KOPT-K1 (cell line): Measurements from ENCODE around the gene DNAJB8.

Experiments used
- H3K27ac ChIP-seq: fragments of 200-600 bp; sonication (generic); 2 replicates; pipeline ENCODE4 v1.5.1; 2016; ENCODE audit warnings: antibody characterized with exemption, mild to moderate bottlenecking, low read depth, low read length; ENCODE audit not compliant: poor library complexity, severe bottlenecking
- H3K36me3 ChIP-seq: fragments of 200-600 bp; sonication (generic); 2 replicates; pipeline ENCODE4 v1.5.1; 2017; ENCODE audit warnings: antibody characterized with exemption, mild to moderate bottlenecking, low read length, moderate library complexity; ENCODE audit not compliant: insufficient read depth
- H3K9me3 ChIP-seq: fragments of 200-600 bp; sonication (generic); 2 replicates; pipeline ENCODE4 v1.5.1; 2017; ENCODE audit warnings: antibody characterized with exemption, low read length, mild to moderate bottlenecking; ENCODE audit not compliant: insufficient read depth, poor library complexity, severe bottlenecking

Gene DNAJB8

DNA sequence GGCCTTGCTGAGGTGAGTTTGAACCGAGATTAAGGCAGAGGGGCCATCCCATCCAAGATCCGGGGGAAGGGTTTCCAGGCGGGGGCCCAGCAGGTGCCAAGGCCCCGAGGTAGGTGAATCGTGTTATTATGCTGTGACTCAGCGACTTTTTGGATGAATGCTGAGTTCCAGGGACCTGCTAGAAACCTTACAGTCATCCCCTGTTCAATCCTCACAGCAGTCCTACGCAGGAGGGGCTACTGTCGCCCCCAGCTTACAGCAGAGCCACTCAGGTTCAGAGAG, 40.9 kb downstream of the DNAJB8 start:
- Histone ChIP-seq H3K27ac (no peak overlapping the region), H3K9me3 (no peaks in the 10 kb centered on the region), H3K36me3 (no peaks in the 10 kb centered on the region)

DNA sequence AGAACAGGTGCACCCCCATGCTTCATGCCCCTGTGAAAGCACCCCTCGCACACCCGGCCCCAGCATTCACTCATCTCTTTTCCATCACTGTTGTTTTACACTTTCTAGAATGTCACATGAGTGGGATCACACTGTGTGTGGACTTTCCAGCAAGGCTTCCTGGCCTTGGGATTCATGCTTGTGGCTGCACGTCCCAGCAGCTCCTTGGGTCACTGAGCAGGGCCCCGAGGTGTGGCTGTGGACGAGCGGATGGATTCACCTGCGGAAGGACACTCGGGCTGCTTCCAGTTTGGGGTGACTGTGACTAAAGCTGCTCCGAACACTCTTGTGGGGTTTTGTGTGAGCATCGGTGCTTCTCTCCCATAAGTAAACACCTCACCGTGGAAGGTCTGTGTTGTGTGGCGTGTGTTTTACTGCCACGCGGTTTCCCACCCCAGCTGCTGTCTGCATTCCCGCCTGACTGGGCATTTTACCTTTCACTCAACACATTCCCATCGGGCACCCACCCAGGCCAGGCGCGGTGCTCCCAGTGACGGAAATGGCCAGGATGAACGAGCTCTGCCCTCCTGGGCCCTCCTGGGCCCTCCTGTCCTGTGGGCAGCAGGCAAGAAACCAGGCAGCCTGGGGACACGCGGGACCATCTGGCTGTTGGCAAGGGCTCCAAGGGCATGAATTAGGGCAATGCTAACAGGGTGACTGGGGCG, 41.4 kb downstream of the DNAJB8 start:
- Histone ChIP-seq H3K9me3 (no peaks in the 10 kb centered on the region), H3K27ac (no peak overlapping the region), H3K36me3 (no peaks in the 10 kb centered on the region)

DNA sequence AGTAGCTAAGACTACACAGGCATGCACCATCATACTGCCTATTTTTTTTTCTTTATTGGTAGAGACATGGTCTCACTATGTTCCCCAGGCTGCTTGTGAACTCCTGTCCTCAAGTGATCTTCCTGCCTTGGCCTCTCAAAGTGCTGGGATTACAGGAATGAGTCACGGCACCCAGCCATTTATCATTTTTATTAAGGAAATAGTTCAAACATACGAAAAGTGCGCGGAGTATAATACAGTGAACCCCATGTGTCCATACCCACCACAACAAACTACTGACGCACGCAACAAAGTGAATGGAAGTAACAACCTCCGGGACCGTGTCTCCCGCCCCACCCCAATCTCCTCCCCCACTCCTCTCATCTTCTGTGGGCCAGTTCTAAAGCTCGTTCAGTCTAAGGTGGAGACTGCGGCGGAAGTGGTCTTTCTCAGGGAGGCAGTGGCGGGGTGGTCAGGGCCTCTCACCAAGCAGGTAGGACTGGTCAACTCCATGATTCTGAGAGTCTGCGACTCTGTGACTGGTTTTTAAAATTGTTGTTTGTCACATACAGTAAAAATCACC, 42.1 kb downstream of the DNAJB8 start:
- no peak overlapping the region for H3K27ac ChIP-seq
- no peaks in the 10 kb centered on the region for H3K9me3 ChIP-seq
- H3K36me3 ChIP-seq = no peaks in the 10 kb centered on the region

DNA sequence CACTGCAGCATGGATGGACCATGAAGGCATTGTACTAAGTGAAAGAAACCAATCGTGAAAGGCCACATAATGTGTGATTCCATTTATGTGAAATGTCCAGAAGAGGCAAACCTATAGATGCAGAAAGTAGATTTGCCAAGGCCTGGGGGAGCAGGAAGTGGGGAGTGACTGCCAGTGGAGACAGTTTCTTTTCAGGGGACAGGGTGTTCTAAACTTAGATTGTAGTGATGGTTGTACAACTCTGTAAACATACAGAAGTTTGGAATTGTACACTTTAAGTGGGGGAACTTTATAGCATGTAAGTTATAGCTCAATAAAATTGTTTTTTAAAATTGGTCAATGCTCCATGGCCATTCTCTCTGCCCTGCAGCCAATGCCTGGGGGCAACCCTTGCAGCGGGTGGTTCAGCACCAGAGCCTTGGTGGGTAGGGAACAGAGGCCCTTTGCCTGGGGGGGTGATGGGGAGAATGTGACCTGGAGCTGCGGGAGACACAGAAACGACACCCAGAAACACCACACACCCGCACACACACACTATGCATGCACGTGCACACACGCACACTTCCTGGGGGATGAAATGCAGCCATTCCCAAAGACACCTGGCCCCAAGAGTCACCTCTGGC, 43.1 kb downstream of the DNAJB8 start:
- Histone ChIP-seq H3K27ac (no peak overlapping the region), H3K9me3 (no peaks in the 10 kb centered on the region), H3K36me3 (no peaks in the 10 kb centered on the region)

DNA sequence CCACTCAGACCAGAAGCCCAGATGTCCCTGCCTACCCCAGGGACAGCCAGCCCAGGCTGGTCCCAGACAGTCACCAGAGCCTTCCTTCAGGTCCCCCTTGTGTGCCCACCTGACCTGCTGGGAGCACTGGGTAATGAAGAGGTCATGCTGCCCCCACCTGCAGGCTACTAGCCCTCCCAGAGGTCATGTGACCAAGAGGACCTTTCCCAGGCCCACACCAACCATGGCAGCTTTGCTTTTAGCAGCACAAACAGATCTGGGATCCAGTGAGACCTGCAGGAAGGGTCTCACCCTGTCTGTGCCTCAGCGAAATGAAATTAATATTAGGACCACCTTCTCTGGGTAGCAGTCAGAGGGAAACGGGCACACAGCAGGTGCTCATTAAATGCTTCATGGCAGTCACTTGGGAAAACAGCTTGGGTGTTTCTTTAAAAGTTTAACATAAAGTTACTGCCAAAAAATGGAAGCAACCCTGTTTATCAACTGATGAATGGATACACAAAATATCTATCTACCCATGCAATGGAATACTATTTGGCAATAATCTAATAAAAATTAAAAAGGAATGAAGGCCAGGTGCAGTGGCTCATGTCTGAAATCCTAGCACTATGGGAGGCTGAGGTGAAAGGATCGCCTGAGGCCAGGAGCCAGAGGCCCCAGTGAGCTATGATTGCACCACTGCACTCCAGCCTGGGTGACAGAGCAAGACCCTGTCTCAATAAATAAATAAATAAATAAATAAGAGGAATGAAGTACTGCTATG, 43.7 kb downstream of the DNAJB8 start:
- Histone ChIP-seq H3K36me3 (no peaks in the 10 kb centered on the region), H3K9me3 (no peaks in the 10 kb centered on the region), H3K27ac (no peak overlapping the region)

DNA sequence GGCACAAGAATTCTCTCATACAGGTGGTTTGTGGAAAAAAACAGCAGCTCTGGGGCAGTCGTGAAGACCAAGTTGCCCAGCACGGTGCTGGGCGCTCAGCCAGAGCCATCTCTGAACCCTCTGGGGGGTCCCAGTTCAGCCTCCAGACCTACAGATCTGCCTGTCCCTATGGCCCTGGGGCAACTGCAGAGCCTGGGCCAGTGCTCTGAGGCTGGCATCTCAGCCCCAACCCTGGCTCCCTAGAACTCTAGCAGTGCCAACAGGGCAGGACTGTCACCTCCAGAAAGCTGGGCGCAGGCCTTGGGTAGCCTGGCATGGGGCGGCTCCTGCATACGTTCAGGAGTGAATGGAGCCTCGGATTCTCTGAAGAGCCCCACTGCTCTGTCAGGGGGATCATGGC, 44.7 kb downstream of the DNAJB8 start:
- Histone ChIP-seq H3K36me3 (no peaks in the 10 kb centered on the region), H3K9me3 (no peaks in the 10 kb centered on the region), H3K27ac (no peak overlapping the region)

DNA sequence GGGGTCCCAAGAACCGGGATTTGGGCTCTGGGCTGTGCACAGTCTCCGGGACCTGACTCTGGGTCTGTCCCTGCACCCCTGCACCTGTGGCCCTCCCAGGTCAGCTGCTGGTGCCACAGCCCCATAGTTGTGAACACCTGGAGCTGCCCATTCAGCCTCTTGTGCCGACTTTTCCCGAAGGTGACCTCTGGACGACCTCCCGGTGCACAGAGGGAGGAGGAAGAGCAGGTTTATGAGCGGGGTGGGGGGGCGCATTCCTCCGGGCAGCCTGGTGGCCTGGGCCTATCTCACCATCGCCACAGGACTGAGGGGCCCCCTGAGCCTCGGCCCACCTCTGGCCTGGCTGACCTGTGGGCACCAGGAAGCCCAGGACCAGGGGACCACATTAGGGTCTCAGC, 45.3 kb downstream of the DNAJB8 start:
- H3K36me3 ChIP-seq = no peaks in the 10 kb centered on the region
- no peaks in the 10 kb centered on the region for H3K9me3 ChIP-seq
- no peak overlapping the region for H3K27ac ChIP-seq

DNA sequence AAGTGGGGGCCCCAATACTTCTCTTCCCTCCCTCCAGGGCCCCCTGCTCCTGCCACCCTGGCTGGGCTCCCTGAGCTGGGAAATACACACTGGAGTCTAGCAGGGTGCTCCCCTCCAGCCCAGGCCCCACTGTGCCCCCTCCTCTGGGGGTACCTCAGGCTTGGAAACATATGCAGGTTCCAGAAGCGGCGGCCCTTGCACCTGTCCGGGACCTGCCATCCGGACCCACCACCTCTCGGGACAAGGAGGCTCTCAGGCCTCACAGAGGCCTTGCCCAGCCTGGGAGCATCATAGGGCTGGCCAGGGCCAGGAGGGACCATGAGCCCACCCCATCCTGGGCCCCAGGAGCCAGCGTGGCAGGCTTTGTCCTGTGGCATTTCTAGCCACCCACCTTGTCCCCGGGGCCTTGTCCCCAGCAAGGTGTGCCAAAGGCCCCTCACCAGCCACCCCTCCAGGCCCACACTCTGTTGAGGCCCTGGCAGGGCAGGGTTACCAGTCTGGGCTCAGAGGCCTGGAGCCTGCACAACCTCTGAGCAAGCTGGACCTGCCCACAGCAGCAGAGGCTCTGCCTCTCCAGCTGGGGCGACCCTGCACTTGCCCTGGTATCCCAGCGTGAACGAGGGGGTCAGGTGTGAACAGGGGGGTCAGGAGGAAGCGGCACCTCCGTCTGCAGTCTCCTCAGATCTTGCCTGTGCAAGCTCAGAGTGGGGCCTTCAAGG, 45.8 kb downstream of the DNAJB8 start:
- Histone ChIP-seq H3K9me3 (no peaks in the 10 kb centered on the region), H3K36me3 (no peaks in the 10 kb centered on the region), H3K27ac (no peak overlapping the region)

DNA sequence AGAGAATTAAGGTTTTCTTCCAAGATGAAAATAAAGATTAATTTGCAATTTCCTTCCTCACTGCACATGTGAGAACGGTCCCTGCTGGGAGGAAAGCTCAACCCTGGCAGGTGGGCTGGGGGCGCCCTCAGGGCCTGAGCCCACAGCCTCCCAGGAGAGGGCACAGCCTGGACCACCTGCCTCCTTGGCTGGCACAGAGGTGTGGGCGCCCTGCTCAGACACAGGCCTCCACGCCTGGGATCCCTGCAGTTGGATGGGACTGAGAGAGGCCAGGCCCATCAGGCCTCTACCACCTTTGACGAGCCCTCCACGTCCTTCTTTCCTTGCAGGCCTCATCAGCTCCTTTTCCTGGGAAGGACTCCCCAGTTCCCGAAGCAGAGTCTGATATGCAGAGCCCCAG, 46.4 kb downstream of the DNAJB8 start:
- Histone ChIP-seq H3K36me3 (no peaks in the 10 kb centered on the region), H3K27ac (no peak overlapping the region), H3K9me3 (no peaks in the 10 kb centered on the region)

DNA sequence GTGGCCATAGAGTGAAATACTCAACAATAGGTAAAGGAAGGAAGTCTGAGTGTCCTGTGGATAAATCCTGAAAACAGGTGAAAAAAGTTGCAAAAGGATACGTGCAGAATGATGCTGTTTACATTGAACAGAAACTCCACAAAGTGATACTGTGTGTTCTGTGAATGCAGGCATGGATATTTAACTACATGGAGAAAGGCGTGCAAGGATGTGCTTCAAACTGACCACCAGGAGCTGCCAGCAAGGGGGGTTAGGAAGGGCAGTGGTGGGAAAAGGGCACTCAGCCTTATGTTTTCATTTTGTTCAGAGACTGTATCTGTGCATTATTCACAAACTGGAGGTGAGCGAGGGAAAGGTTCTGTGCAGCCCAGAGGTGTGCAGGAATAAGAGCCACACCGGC, 47.4 kb downstream of the DNAJB8 start:
- Histone ChIP-seq H3K27ac (no peak overlapping the region), H3K9me3 (no peaks in the 10 kb centered on the region), H3K36me3 (no peaks in the 10 kb centered on the region)

DNA sequence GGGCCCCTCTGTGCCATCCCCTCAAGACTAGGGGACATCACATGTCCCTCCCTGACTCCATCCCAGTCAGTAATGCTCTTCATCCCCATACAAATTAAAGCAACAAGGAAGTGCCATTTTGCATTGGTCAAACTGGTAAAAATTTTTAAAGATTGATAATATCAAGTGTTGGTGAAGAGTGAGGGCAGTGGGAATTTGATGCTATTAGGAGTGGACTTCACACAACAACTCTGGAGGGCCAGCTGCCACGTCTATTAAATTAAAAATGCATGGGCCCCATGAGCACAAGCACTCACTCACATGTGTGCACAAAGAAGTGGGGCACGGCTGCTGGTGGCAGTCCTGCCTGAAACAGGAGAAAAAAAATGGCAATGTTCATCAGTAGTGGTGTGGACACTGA, 47.8 kb downstream of the DNAJB8 start:
- Histone ChIP-seq H3K9me3 (no peaks in the 10 kb centered on the region), H3K27ac (no peak overlapping the region), H3K36me3 (no peaks in the 10 kb centered on the region)

DNA sequence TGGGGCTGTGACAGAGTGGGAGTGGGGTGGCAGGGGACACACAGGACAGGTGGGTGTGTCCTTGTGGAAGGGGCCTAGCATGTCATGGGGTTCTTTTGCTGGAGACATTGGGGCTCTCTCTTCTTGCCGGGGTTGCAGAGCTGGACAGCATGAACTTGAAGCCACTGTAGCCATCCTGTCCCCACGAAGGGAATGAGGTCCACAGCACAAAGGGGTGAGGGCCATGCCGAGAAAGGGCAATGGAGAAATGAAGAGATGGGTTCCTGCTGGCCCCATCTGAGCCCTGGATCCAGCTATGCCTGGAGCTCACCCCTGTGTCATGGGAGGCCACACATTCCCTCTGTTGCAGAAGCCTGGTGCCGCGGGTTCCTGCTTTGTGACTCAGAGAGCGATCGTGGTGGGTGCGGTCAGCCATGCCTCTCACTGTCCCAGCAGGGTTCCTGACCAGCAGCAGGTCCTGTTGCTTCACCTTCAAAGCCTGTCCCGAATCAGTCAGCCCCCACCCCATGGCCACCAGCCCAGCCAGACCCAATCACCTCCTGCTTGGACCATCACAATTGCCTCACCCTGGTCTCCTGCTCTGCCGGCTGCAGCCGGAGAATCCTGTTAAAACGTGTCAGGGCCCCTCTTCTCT, 50.0 kb downstream of the DNAJB8 start:
- Histone ChIP-seq H3K36me3 (no peaks in the 10 kb centered on the region), H3K27ac (no peak overlapping the region), H3K9me3 (no peaks in the 10 kb centered on the region)

DNA sequence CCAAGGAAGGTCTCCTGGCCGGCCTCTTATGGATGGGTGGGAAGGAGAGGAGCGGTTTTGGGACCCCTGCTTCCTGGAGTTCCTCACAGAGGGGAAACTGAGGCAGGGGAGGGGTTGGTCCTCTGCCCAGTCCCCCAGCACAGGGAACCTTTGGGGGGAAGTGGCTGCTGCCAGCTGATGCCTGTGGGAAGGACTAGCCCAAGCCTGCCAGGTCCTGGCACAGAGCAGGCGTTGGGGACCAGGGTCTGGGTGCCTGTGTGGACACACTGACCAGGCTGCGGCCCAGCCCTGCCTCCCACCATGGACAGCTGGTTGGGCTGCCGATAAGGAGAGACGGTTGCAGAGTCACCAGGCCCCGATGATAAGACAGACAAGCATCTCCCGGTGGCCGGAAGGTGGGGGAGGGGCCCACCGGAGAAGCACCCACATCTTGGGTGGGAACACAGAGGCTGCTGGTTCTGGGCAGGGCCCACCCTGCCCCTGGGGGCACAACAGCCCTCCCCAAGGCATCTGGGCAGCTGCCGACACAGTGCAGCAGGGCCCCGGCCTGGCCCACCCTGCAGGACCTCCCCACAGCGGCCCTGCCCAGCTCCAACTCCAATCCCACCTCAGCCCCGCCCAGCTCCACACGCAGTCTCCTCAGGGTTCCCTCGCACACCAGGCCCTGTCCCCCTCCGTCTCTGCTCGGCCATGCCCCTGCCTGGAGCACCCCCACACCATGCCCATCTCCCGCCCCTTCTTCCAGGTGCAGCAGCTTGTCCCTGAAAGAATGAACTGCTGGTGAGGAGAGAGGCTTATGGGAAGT, 50.7 kb downstream of the DNAJB8 start:
- Histone ChIP-seq H3K9me3 (no peaks in the 10 kb centered on the region), H3K27ac (no peak overlapping the region), H3K36me3 (no peaks in the 10 kb centered on the region)

DNA sequence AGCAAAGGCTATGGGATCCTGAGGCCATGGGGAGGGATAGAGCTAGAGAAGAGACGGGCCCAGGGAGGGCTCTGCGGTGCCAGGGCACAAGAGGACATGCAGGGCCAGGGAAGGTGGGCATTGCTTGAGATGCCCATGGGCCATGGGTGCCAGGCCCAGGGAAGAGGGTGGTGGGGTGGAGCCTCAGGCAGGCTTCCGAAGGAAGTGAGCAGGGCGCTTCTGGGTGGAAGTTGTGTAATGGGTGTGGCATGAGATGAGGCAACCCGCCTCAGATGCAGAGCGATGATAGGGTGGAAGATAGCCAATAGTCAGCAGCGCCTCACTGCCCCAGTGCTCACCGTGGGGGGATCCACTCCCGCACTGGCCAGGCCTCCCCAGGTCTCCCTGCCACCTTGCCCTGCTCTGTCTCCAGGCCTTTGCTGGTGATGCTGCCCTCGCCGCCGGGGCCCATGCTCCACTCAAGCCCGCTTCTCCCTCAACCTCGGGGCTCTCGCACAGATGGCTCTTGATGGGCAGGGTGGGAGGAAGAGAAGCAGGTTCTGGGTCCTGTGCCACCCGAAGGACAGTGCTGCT, 51.4 kb downstream of the DNAJB8 start:
- Histone ChIP-seq H3K27ac (no peak overlapping the region), H3K36me3 (no peaks in the 10 kb centered on the region), H3K9me3 (no peaks in the 10 kb centered on the region)
